H9 (cell line): Measurements from ENCODE around the gene ISCU. TPM values are rescaled to one million over a fixed set of nuclear protein-coding genes. Genes with fewer than 3 reads are reported as not detected.

Experiments
- DNase-seq: peaks from one replicate; pipeline ENCODE4 v3.0.0-alpha.2; 2017
- H2AFZ ChIP-seq: one replicate; pipeline ENCODE4 v1.6.1; 2013; ENCODE audit warnings: mild to moderate bottlenecking, low read length, control low read depth, moderate library complexity
- H2AK5ac ChIP-seq: 2 replicates; pipeline ENCODE4 v1.6.1; 2013; ENCODE audit warnings: low read length, control low read depth, mixed read lengths; ENCODE audit not compliant: insufficient read length
- H2BK120ac ChIP-seq: one replicate; pipeline ENCODE4 v1.6.1; 2013; ENCODE audit warnings: low read depth, mild to moderate bottlenecking, low read length, control low read depth, inconsistent platforms; ENCODE audit not compliant: poor library complexity, severe bottlenecking
- H2BK12ac ChIP-seq: 2 replicates; pipeline ENCODE4 v1.6.1; 2013; ENCODE audit warnings: low read length, control low read depth, mixed read lengths, low read depth; ENCODE audit not compliant: insufficient read length
- H2BK15ac ChIP-seq: 2 replicates; pipeline ENCODE4 v1.6.1; 2013; ENCODE audit warnings: low read depth, low read length, control low read depth
- H2BK20ac ChIP-seq: one replicate; pipeline ENCODE4 v1.6.1; 2013; ENCODE audit warnings: low read depth, mild to moderate bottlenecking, low read length, control low read depth, inconsistent platforms; ENCODE audit not compliant: poor library complexity, severe bottlenecking
- H2BK5ac ChIP-seq: 2 replicates; pipeline ENCODE4 v1.6.1; 2013; ENCODE audit warnings: low read length, control low read depth, mixed read lengths; ENCODE audit not compliant: insufficient read length
- H3K14ac ChIP-seq: 2 replicates; pipeline ENCODE4 v1.6.1; 2013; ENCODE audit warnings: low read length, control low read depth; ENCODE audit not compliant: insufficient read depth
- H3K18ac ChIP-seq: 2 replicates; pipeline ENCODE4 v1.6.1; 2013; ENCODE audit warnings: low read depth, mild to moderate bottlenecking, mixed read lengths, low read length, control low read depth; ENCODE audit not compliant: insufficient read length
- H3K23ac ChIP-seq: 2 replicates; pipeline ENCODE4 v1.6.1; 2013; ENCODE audit warnings: low read length, control low read depth, mixed read lengths, low read depth; ENCODE audit not compliant: insufficient read length
- H3K23me2 ChIP-seq: 2 replicates; pipeline ENCODE4 v1.6.1; 2013; ENCODE audit warnings: low read depth, mild to moderate bottlenecking, mixed read lengths, low read length, control low read depth; ENCODE audit not compliant: insufficient read length, poor library complexity, severe bottlenecking
- H3K27ac ChIP-seq: 2 replicates; pipeline ENCODE4 v1.5.1; 2013; ENCODE audit warnings: low read length, control low read depth, mixed read lengths, low read depth; ENCODE audit not compliant: insufficient read length
- H3K27me3 ChIP-seq: 2 replicates; pipeline ENCODE4 v1.6.1; 2013; ENCODE audit warnings: low read length, control low read depth, inconsistent platforms; ENCODE audit not compliant: insufficient read depth
- H3K4ac ChIP-seq: 2 replicates; pipeline ENCODE4 v1.6.1; 2013; ENCODE audit warnings: low read depth, mild to moderate bottlenecking, control low read depth, inconsistent platforms, low read length, moderate library complexity
- H3K4me1 ChIP-seq: 2 replicates; pipeline ENCODE4 v1.6.1; 2013; ENCODE audit warnings: low read length, control low read depth, inconsistent platforms; ENCODE audit not compliant: insufficient read depth
- H3K4me2 ChIP-seq: 2 replicates; pipeline ENCODE4 v1.6.1; 2013; ENCODE audit warnings: low read length, control low read depth, mixed read lengths; ENCODE audit not compliant: insufficient read length, insufficient read depth
- H3K56ac ChIP-seq: 2 replicates; pipeline ENCODE4 v1.6.1; 2013; ENCODE audit warnings: low read depth, mild to moderate bottlenecking, mixed read lengths, low read length, control low read depth; ENCODE audit not compliant: insufficient read length
- H3K79me1 ChIP-seq: 2 replicates; pipeline ENCODE4 v1.6.1; 2013; ENCODE audit warnings: low read depth, mild to moderate bottlenecking, moderate library complexity, low read length, control low read depth, inconsistent platforms; ENCODE audit not compliant: insufficient read depth, poor library complexity, severe bottlenecking
- H3K79me2 ChIP-seq: 2 replicates; pipeline ENCODE4 v1.6.1; 2013; ENCODE audit warnings: low read length, control low read depth, inconsistent platforms; ENCODE audit not compliant: insufficient read depth
- H3K9ac ChIP-seq: 2 replicates; pipeline ENCODE4 v1.6.1; 2013; ENCODE audit warnings: low read length, control low read depth, mixed read lengths; ENCODE audit not compliant: insufficient read length; ENCODE audit errors: extremely low read depth
- H3K9me3 ChIP-seq: one replicate; pipeline ENCODE4 v1.6.1; 2013; ENCODE audit warnings: low read depth, low read length, inconsistent platforms; ENCODE audit not compliant: control insufficient read depth
- H3T11ph ChIP-seq: one replicate; pipeline ENCODE4 v1.6.1; 2013; ENCODE audit warnings: mild to moderate bottlenecking, low read length, control low read depth, inconsistent platforms
- H4K20me1 ChIP-seq: one replicate; pipeline ENCODE4 v1.6.1; 2013; ENCODE audit not compliant: control insufficient read depth, insufficient read length, insufficient read depth
- H4K5ac ChIP-seq: 2 replicates; pipeline ENCODE4 v1.6.1; 2013; ENCODE audit warnings: low read depth, mild to moderate bottlenecking, mixed read lengths, low read length, control low read depth; ENCODE audit not compliant: insufficient read length
- H4K8ac ChIP-seq: replicated peaks from 2 replicates; pipeline ENCODE4 v1.6.1; 2013; ENCODE audit warnings: low read length, control low read depth, mixed read lengths, low read depth; ENCODE audit not compliant: insufficient read length
- H4K91ac ChIP-seq: 2 replicates; pipeline ENCODE4 v1.6.1; 2013; ENCODE audit warnings: low read depth, mild to moderate bottlenecking, moderate library complexity, mixed read lengths, low read length, control low read depth; ENCODE audit not compliant: insufficient read length
- H3K27ac Mint-ChIP-seq, 3 experiments: 2 replicates in 2 of 3; 3 replicates in 1 of 3; pipeline ENCODE4 v1.8.0; 2020 to 2021; ENCODE audit warnings: mixed read lengths in 3 of 3, mild to moderate bottlenecking in 1 of 3, moderate library complexity in 1 of 3
- H3K27me3 Mint-ChIP-seq: 2 replicates; pipeline ENCODE4 v1.8.0; 2021; ENCODE audit warnings: low read depth, mild to moderate bottlenecking, moderate library complexity, mixed read lengths
- H3K36me3 Mint-ChIP-seq, 3 experiments: 2 replicates in 2 of 3; 3 replicates in 1 of 3; pipeline ENCODE4 v1.8.0; 2020 to 2021; ENCODE audit warnings: low read depth in 3 of 3, mixed read lengths in 3 of 3; ENCODE audit not compliant: insufficient read depth in 1 of 3
- H3K4me1 Mint-ChIP-seq, 2 experiments: 2 replicates each; pipeline ENCODE4 v1.8.0; 2020; ENCODE audit warnings: mixed read lengths in 2 of 2
- H3K4me3 Mint-ChIP-seq, 2 experiments: 2 replicates in 1 of 2; 3 replicates in 1 of 2; pipeline ENCODE4 v1.8.0; 2020 to 2021; ENCODE audit warnings: mild to moderate bottlenecking in 2 of 2, mixed read lengths in 2 of 2, moderate library complexity in 1 of 2
- H3K9me3 Mint-ChIP-seq, 2 experiments: 2 replicates in 1 of 2; 3 replicates in 1 of 2; pipeline ENCODE4 v1.8.0; 2020; ENCODE audit warnings: mild to moderate bottlenecking in 2 of 2, mixed read lengths in 2 of 2, moderate library complexity in 1 of 2
- CTCF ChIP-seq: fragments of 200-600 bp; sonication (generic); conservative IDR thresholded peaks from 3 replicates; pipeline ENCODE4 v1.8.0; 2021; ENCODE audit warnings: antibody characterized with exemption, mild to moderate bottlenecking
- WGBS: extraction: QIAGEN DNeasy Blood & Tissue Kit; methylation state at CpG from one replicate; pipeline ENCODE4 v1.1.7; 2013; ENCODE audit warnings: missing lambda C conversion rate, low lambda C conversion rate, mixed read lengths; ENCODE audit not compliant: insufficient read length; ENCODE audit errors: extremely low coverage; 5-methylcytosine and 5-hydroxymethylcytosine counted together
- total RNA-seq: library from RNA; stranded (reverse); gene quantifications from 2 replicates; pipeline ENCODE4 v1.2.1, GENCODE V29; 2021

Gene ISCU
- total RNA-seq, 1 experiment from 2014 or later = 64.9 TPM

- Histone ChIP-seq H4K91ac (no peak overlapping the region), H3K4ac (no peak overlapping the region), H4K8ac (no peak overlapping the region), H2BK20ac (no peak overlapping the region), H2BK12ac (no peak overlapping the region), H3K9ac (no peak overlapping the region), H3K56ac (no peak overlapping the region), H4K20me1 (no peaks in the 10 kb centered on the region), H3K23me2 (no peaks in the 10 kb centered on the region), H3K27ac (no peak overlapping the region), H3K9me3 (no peaks in the 10 kb centered on the region), H2BK15ac (no peak overlapping the region), H3K23ac (no peak overlapping the region), H3K79me1 (peaks cover 18% of the 10 kb centered on the region), H3K18ac (no peak overlapping the region), H3T11ph (no peak overlapping the region), H3K4me2 (no peak overlapping the region), H2BK5ac (no peak overlapping the region), H3K27me3 (no peaks in the 10 kb centered on the region), H2AK5ac (no peak overlapping the region), H2BK120ac (no peak overlapping the region), H2AFZ (no peak overlapping the region), H3K79me2 (peaks cover 11% of the 10 kb centered on the region; the same call in 1 of the 2 replicates), H4K5ac (no peak overlapping the region), H3K4me1 (no peaks in the 10 kb centered on the region), H3K14ac (no peak overlapping the region)
- peaks cover 20 to 73% (median 69%) of the 10 kb centered on the region in 3 experiments for H3K36me3 Mint-ChIP-seq
- peak overlapping the region in 1 of 3 experiments; percentile 47; a peak in 1 of 7 replicates for H3K27ac Mint-ChIP-seq
- no peak overlapping the region for H3K4me3 Mint-ChIP-seq
- no CpG with 5 or more reads among the region's 6 CpGs for WGBS
- no peak for TF ChIP-seq CTCF
- no peaks in the 10 kb centered on the region for H3K9me3 Mint-ChIP-seq
- no peaks in the 10 kb centered on the region for H3K4me1 Mint-ChIP-seq
- DNase-seq = no peak
- no peaks in the 10 kb centered on the region for H3K27me3 Mint-ChIP-seq
Observed at GRCh38 chr12:108538146-108538545, 24.2 kb upstream of the ISCU start.
